Neural cell (in vitro differentiated cells): Measurements from ENCODE around the gene FHIT. TPM values are rescaled to one million over a fixed set of nuclear protein-coding genes. Genes with fewer than 3 reads are reported as not detected.

Source experiments
- H2AFZ ChIP-seq: fragments of 200-600, 300-800 bp; sonication (generic), shearing (Covaris generic); 2 replicates; pipeline ENCODE4 v1.6.0; 2014; ENCODE audit warnings: low read depth, mild to moderate bottlenecking, antibody characterized with exemption, low read length, moderate library complexity
- H3F3A ChIP-seq: fragments of 200-600 bp; shearing (Covaris generic); 2 replicates; pipeline ENCODE4 v1.6.1; 2016; ENCODE audit warnings: mild to moderate bottlenecking, moderate library complexity, mixed read lengths, antibody characterized with exemption, low read length; ENCODE audit not compliant: insufficient read depth, poor library complexity, severe bottlenecking
- H3K27ac ChIP-seq: fragments of 200-600, 300-800 bp; sonication (generic), shearing (Covaris generic); 2 replicates; pipeline ENCODE4 v1.5.1; 2014; ENCODE audit warnings: mild to moderate bottlenecking, low read length, moderate library complexity
- H3K27me3 ChIP-seq: fragments of 300-800, 200-600 bp; sonication (generic), shearing (Covaris generic); 2 replicates; pipeline ENCODE4 v1.6.0; 2014; ENCODE audit warnings: mild to moderate bottlenecking, low read depth, low read length, moderate library complexity; ENCODE audit not compliant: insufficient read depth
- H3K36me3 ChIP-seq: fragments of 300-800, 200-600 bp; sonication (generic), shearing (Covaris generic); 2 replicates; pipeline ENCODE4 v1.5.1; 2014; ENCODE audit warnings: mild to moderate bottlenecking, antibody characterized with exemption, low read length, moderate library complexity; ENCODE audit not compliant: insufficient read depth
- H3K4me2 ChIP-seq: fragments of 300-800, 200-600 bp; sonication (generic), shearing (Covaris generic); 2 replicates; pipeline ENCODE4 v1.6.0; 2014; ENCODE audit warnings: mild to moderate bottlenecking, low read length
- H3K4me3 ChIP-seq: fragments of 300-800, 200-600 bp; sonication (generic), shearing (Covaris generic); 2 replicates; pipeline ENCODE4 v1.5.1; 2014; ENCODE audit warnings: mild to moderate bottlenecking, low read length, moderate library complexity
- H3K79me2 ChIP-seq: fragments of 200-600 bp; shearing (Covaris generic); replicated peaks from 2 replicates; pipeline ENCODE4 v1.6.0; 2014; ENCODE audit warnings: mild to moderate bottlenecking, low read length, moderate library complexity; ENCODE audit not compliant: insufficient read depth
- H3K9ac ChIP-seq: fragments of 300-800, 200-600 bp; sonication (generic), shearing (Covaris generic); 2 replicates; pipeline ENCODE4 v1.6.1; 2016; ENCODE audit warnings: mild to moderate bottlenecking, low read length, mixed read lengths
- H3K9me2 ChIP-seq: fragments of 200-600 bp; shearing (Covaris generic); 2 replicates; pipeline ENCODE4 v1.6.1; 2016; ENCODE audit warnings: mild to moderate bottlenecking, low read length, mixed read lengths; ENCODE audit not compliant: insufficient read depth
- H3K9me3 ChIP-seq: fragments of 200-600, 300-800 bp; sonication (generic), shearing (Covaris generic); 2 replicates; pipeline ENCODE4 v1.6.1; 2016; ENCODE audit warnings: mild to moderate bottlenecking, mixed run types, low read length, moderate library complexity, mixed read lengths
- H4K20me1 ChIP-seq: fragments of 200-600 bp; shearing (Covaris generic); 2 replicates; pipeline ENCODE4 v1.6.1; 2016; ENCODE audit warnings: mild to moderate bottlenecking, mixed run types; ENCODE audit not compliant: insufficient read depth
- EP300 ChIP-seq: fragments of 450-650 bp; conservative IDR thresholded peaks from 2 replicates; pipeline ENCODE4 v1.6.1; 2014; ENCODE audit warnings: antibody characterized with exemption, mild to moderate bottlenecking, moderate library complexity; ENCODE audit not compliant: poor library complexity, severe bottlenecking
- EZH2 ChIP-seq: fragments of 200-600, 300-800 bp; shearing (Covaris generic), sonication (generic); IDR thresholded peaks from 2 replicates; pipeline ENCODE4 v1.6.1; 2014; ENCODE audit warnings: antibody characterized with exemption, low read length, borderline replicate concordance, mild to moderate bottlenecking; ENCODE audit not compliant: insufficient read depth, poor library complexity, severe bottlenecking
- MXI1 ChIP-seq: fragments of 450-650 bp; conservative IDR thresholded peaks from 2 replicates; pipeline ENCODE4 v1.6.1; 2014; ENCODE audit warnings: antibody characterized with exemption, mild to moderate bottlenecking; ENCODE audit not compliant: poor library complexity, severe bottlenecking
- POLR2AphosphoS5 ChIP-seq: IDR thresholded peaks from 2 replicates; pipeline ENCODE4 v1.6.1; 2012
- RAD21 ChIP-seq: fragments of 450-650 bp; conservative IDR thresholded peaks from 2 replicates; pipeline ENCODE4 v1.6.1; 2014; ENCODE audit warnings: antibody characterized with exemption, mild to moderate bottlenecking, moderate library complexity
- SMC3 ChIP-seq: fragments of 450-650 bp; conservative IDR thresholded peaks from 2 replicates; pipeline ENCODE4 v1.6.1; 2014; ENCODE audit warnings: antibody characterized with exemption, mild to moderate bottlenecking, moderate library complexity; ENCODE audit not compliant: poor library complexity
- TAF1 ChIP-seq: IDR thresholded peaks from 2 replicates; pipeline ENCODE4 v1.6.1; 2012; ENCODE audit warnings: low read depth
- polyA plus RNA-seq: library from polyadenylated mRNA; depleted of rRNA; stranded (reverse); fragments of >200 nt; gene quantifications from 2 replicates; pipeline ENCODE4 v1.2.3, GENCODE V29; 2014
- TF ChIP-seq, protein P1 (sequence below): IDR thresholded peaks from 2 replicates; pipeline ENCODE4 v1.6.1; 2012; ENCODE audit warnings: borderline replicate concordance
- TF ChIP-seq, protein P2 (sequence below): fragments of 450-650 bp; IDR thresholded peaks from 2 replicates; pipeline ENCODE4 v1.5.1; 2014; ENCODE audit warnings: antibody characterized with exemption, mild to moderate bottlenecking, moderate library complexity; ENCODE audit not compliant: poor library complexity, severe bottlenecking

The FHIT gene
- polyA plus RNA-seq, 1 donor from 2014 or later, result not detected

DNA sequence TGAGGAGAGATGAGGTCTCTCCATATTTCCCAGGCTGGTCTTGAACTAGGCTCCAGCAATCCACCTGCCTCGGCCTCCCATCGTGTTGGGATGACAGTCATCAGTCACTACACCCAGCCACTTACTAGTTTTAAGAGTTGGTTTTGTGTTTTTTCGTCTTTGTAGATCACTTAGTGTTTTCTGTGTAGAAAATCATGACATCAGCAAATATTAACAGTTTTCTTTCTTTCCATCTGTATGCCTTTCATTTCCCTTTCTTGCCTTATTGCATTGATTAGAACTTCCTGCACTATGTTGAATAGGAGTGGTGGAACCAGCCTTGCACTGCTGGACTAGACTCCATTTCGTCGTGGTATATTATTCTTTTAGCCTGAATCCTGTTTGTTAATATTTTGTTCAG, 415.5 kb downstream of the FHIT start:
- no peaks in the 10 kb centered on the region for H3K9me2 ChIP-seq
- H3K27ac ChIP-seq, result no peak overlapping the region
- no peaks in the 10 kb centered on the region for H3K79me2 ChIP-seq
- TF ChIP-seq, protein P1, sequence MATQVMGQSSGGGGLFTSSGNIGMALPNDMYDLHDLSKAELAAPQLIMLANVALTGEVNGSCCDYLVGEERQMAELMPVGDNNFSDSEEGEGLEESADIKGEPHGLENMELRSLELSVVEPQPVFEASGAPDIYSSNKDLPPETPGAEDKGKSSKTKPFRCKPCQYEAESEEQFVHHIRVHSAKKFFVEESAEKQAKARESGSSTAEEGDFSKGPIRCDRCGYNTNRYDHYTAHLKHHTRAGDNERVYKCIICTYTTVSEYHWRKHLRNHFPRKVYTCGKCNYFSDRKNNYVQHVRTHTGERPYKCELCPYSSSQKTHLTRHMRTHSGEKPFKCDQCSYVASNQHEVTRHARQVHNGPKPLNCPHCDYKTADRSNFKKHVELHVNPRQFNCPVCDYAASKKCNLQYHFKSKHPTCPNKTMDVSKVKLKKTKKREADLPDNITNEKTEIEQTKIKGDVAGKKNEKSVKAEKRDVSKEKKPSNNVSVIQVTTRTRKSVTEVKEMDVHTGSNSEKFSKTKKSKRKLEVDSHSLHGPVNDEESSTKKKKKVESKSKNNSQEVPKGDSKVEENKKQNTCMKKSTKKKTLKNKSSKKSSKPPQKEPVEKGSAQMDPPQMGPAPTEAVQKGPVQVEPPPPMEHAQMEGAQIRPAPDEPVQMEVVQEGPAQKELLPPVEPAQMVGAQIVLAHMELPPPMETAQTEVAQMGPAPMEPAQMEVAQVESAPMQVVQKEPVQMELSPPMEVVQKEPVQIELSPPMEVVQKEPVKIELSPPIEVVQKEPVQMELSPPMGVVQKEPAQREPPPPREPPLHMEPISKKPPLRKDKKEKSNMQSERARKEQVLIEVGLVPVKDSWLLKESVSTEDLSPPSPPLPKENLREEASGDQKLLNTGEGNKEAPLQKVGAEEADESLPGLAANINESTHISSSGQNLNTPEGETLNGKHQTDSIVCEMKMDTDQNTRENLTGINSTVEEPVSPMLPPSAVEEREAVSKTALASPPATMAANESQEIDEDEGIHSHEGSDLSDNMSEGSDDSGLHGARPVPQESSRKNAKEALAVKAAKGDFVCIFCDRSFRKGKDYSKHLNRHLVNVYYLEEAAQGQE, result no peak
- no peak for TF ChIP-seq POLR2AphosphoS5
- no peak for TF ChIP-seq SMC3
- TF ChIP-seq TAF1, result no peak
- no peak for TF ChIP-seq MXI1
- TF ChIP-seq, protein P2, sequence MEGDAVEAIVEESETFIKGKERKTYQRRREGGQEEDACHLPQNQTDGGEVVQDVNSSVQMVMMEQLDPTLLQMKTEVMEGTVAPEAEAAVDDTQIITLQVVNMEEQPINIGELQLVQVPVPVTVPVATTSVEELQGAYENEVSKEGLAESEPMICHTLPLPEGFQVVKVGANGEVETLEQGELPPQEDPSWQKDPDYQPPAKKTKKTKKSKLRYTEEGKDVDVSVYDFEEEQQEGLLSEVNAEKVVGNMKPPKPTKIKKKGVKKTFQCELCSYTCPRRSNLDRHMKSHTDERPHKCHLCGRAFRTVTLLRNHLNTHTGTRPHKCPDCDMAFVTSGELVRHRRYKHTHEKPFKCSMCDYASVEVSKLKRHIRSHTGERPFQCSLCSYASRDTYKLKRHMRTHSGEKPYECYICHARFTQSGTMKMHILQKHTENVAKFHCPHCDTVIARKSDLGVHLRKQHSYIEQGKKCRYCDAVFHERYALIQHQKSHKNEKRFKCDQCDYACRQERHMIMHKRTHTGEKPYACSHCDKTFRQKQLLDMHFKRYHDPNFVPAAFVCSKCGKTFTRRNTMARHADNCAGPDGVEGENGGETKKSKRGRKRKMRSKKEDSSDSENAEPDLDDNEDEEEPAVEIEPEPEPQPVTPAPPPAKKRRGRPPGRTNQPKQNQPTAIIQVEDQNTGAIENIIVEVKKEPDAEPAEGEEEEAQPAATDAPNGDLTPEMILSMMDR, result no peak
- TF ChIP-seq EP300, result no peak
- no peak for TF ChIP-seq EZH2
- no peak for TF ChIP-seq RAD21
- no peak overlapping the region for H3K9ac ChIP-seq
- no peak overlapping the region for H3K4me2 ChIP-seq
- no peak overlapping the region for H3K4me3 ChIP-seq
- no peaks in the 10 kb centered on the region for H3K36me3 ChIP-seq
- H3F3A ChIP-seq, result no peaks in the 10 kb centered on the region
- H4K20me1 ChIP-seq, result no peaks in the 10 kb centered on the region
- H2AFZ ChIP-seq, result no peak overlapping the region
- no peaks in the 10 kb centered on the region for H3K27me3 ChIP-seq
- H3K9me3 ChIP-seq, result no peaks in the 10 kb centered on the region

DNA sequence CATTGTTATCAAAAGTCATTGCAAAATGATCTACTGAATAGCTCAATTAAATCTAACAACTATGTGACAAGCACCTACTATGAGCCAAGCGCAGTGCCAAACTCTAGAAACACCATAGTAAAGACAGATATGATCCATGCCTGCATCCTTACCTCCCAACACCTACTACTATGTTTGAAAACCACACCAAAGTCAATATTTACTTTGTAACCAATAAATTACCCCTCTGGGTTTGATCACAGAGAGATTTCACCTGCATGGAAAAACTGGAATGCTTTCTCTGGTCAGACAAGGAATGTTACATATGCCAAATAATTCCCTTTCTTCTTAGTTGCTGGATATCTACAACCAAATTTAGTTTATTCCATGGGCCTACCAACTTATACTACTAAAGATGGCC, 422.2 kb downstream of the FHIT start:
- no peak overlapping the region for H3K27ac ChIP-seq
- H3K36me3 ChIP-seq, result no peaks in the 10 kb centered on the region
- H3K9me3 ChIP-seq, result no peaks in the 10 kb centered on the region
- H3K4me2 ChIP-seq, result no peak overlapping the region
- H3K4me3 ChIP-seq, result no peak overlapping the region
- no peaks in the 10 kb centered on the region for H3K9me2 ChIP-seq
- no peak overlapping the region for H3K9ac ChIP-seq
- no peaks in the 10 kb centered on the region for H4K20me1 ChIP-seq
- no peaks in the 10 kb centered on the region for H3K79me2 ChIP-seq
- no peak overlapping the region for H2AFZ ChIP-seq
- no peaks in the 10 kb centered on the region for H3F3A ChIP-seq
- TF ChIP-seq POLR2AphosphoS5 (no peak), SMC3 (no peak), EP300 (no peak), RAD21 (no peak), EZH2 (no peak), MXI1 (no peak), TAF1 (no peak)
- TF ChIP-seq, protein P2, result no peak
- TF ChIP-seq, protein P1, result no peak
- no peaks in the 10 kb centered on the region for H3K27me3 ChIP-seq
